HG03064 (cell line): ENCODE data around the gene TNNI2.

ENCODE experiments used
- ATAC-seq: cut with Tn5 transposase; IDR thresholded peaks from one replicate; pipeline ENCODE4 v1.9.1; 2021; ENCODE audit warnings: low read depth; ENCODE audit not compliant: unreplicated experiment

Gene TNNI2

GRCh38 chr11:1844221-1845094 is 5.7 kb downstream of the TNNI2 start:
- ATAC-seq = no peak

GRCh38 chr11:1845095-1845429 is 6.3 kb downstream of the TNNI2 start:
- ATAC-seq = no peak

GRCh38 chr11:1845561-1846452 is 7.0 kb downstream of the TNNI2 start:
- ATAC-seq = no peak

- ATAC-seq = no peak
Observed at GRCh38 chr11:1846453-1846932, 7.7 kb downstream of the TNNI2 start.

GRCh38 chr11:1847006-1847735 is 8.4 kb downstream of the TNNI2 start:
- ATAC-seq = no peak

- ATAC-seq = no peak
Observed at GRCh38 chr11:1847926-1848639, 9.3 kb downstream of the TNNI2 start.

GRCh38 chr11:1848640-1849430 is 10.1 kb downstream of the TNNI2 start:
- ATAC-seq = no peak

- no peak for ATAC-seq
Observed at GRCh38 chr11:1851468-1852180, 12.8 kb downstream of the TNNI2 start.

GRCh38 chr11:1852271-1852876 is 13.6 kb downstream of the TNNI2 start:
- no peak for ATAC-seq

- ATAC-seq = no peak
Observed at GRCh38 chr11:1852877-1853276, 14.1 kb downstream of the TNNI2 start, which contains the start of gene LSP1. Gene LSP1, plus strand, starts transcription at chr11:1853084. Its CDS starts 61 bp downstream, at chr11:1853145.

GRCh38 chr11:1853376-1854131 is 14.8 kb downstream of the TNNI2 start:
- no peak for ATAC-seq

GRCh38 chr11:1854132-1854948 is 15.6 kb downstream of the TNNI2 start:
- ATAC-seq = peak; percentile 25

GRCh38 chr11:1854949-1855885 is 16.4 kb downstream of the TNNI2 start:
- ATAC-seq = peak; percentile 37

- ATAC-seq = no peak
Observed at GRCh38 chr11:1855886-1856265, 17.1 kb downstream of the TNNI2 start.

- no peak for ATAC-seq
Observed at GRCh38 chr11:1856306-1857005, 17.7 kb downstream of the TNNI2 start.
